PFSK-1 (cell line): ENCODE results near the gene CXorf51B. TPM values are rescaled to one million over a fixed set of nuclear protein-coding genes. Genes with fewer than 3 reads are reported as not detected.
"Not testable (repeated sequence)": the region's sequence is repeated elsewhere in the genome, so short reads cannot be mapped to it uniquely, and the experiment has no call there.

Source experiments
- FOXP2 ChIP-seq: optimal IDR thresholded peaks from 2 replicates; pipeline ENCODE3; 2011; ENCODE audit warnings: borderline replicate concordance, control low read depth, inconsistent platforms; ENCODE audit not compliant: insufficient read depth; ENCODE audit errors: extremely low read length, extremely low read depth
- POLR2AphosphoS5 ChIP-seq: IDR thresholded peaks from 2 replicates; pipeline ENCODE4 v1.6.1; 2012; ENCODE audit warnings: low read depth, mild to moderate bottlenecking, control low read depth, low read length, moderate library complexity
- SIN3A ChIP-seq: IDR thresholded peaks from 2 replicates; pipeline ENCODE4 v1.6.1; 2012; ENCODE audit warnings: mild to moderate bottlenecking, low read length, moderate library complexity, borderline replicate concordance; ENCODE audit not compliant: insufficient read depth
- TAF1 ChIP-seq: IDR thresholded peaks from 2 replicates; pipeline ENCODE4 v1.6.1; 2012; ENCODE audit warnings: low read length, control low read depth, borderline replicate concordance; ENCODE audit not compliant: insufficient read depth
- polyA plus RNA-seq: library from polyadenylated mRNA; unstranded; fragments of >200 nt; gene quantifications from one replicate; pipeline ENCODE4 v1.2.1, GENCODE V29; 2012; ENCODE audit warnings: low read depth, missing spikeins; ENCODE audit not compliant: insufficient read length
- TF ChIP-seq, protein P1 (sequence below), 2 experiments: IDR thresholded peaks; 2 replicates each; pipeline versions ENCODE4 v1.6.1 to v1.8.0; 2011 to 2012; ENCODE audit warnings: low read depth in 2 of 2, low read length in 2 of 2, control low read depth in 1 of 2, inconsistent platforms in 1 of 2, mild to moderate bottlenecking in 1 of 2, moderate library complexity in 1 of 2; ENCODE audit not compliant: insufficient read depth in 1 of 2

Gene CXorf51B
- polyA plus RNA-seq, result not detected

GRCh38 chrX:146809471-146809870 is at the start of gene CXorf51B:
Gene CXorf51B (plus strand): TSS chrX:146809771. CDS start chrX:146809792, 21 bp downstream.
- TF ChIP-seq TAF1, FOXP2, SIN3A: not testable (repeated sequence)

DNA sequence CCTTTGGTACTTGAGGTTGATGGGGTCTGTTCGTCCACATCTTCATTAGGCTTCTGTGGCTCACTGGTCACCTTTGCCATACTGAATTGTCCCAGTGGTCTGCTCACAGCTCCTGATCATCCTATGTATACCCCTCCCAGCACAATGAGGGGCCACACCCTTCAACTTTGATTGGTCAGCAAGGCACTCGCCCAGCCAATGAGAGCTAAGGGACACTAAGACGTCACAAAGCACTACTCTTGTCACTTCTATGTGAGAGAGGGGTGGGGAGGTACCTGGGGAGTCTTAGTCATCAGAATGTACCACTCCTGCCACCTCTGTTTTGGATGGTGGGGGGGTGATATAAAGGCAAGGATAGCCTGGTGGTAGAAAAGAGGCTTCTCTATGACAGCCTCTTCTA is 5.1 kb downstream of the CXorf51B start, which contains the start of gene CXorf51A:
Gene CXorf51A (minus strand): TSS at position 101 of the 400 bp plus-strand sequence. CDS start 21 bp downstream, at position 80.
- TF ChIP-seq SIN3A, TAF1: not testable (repeated sequence)
- TF ChIP-seq, protein P1, sequence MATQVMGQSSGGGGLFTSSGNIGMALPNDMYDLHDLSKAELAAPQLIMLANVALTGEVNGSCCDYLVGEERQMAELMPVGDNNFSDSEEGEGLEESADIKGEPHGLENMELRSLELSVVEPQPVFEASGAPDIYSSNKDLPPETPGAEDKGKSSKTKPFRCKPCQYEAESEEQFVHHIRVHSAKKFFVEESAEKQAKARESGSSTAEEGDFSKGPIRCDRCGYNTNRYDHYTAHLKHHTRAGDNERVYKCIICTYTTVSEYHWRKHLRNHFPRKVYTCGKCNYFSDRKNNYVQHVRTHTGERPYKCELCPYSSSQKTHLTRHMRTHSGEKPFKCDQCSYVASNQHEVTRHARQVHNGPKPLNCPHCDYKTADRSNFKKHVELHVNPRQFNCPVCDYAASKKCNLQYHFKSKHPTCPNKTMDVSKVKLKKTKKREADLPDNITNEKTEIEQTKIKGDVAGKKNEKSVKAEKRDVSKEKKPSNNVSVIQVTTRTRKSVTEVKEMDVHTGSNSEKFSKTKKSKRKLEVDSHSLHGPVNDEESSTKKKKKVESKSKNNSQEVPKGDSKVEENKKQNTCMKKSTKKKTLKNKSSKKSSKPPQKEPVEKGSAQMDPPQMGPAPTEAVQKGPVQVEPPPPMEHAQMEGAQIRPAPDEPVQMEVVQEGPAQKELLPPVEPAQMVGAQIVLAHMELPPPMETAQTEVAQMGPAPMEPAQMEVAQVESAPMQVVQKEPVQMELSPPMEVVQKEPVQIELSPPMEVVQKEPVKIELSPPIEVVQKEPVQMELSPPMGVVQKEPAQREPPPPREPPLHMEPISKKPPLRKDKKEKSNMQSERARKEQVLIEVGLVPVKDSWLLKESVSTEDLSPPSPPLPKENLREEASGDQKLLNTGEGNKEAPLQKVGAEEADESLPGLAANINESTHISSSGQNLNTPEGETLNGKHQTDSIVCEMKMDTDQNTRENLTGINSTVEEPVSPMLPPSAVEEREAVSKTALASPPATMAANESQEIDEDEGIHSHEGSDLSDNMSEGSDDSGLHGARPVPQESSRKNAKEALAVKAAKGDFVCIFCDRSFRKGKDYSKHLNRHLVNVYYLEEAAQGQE (IDR thresholded peaks at IDR 0.05; ENCODE audit: insufficient read depth in 1 of 2, low read depth in 2 of 2, low read length in 2 of 2), result not testable (repeated sequence)

GRCh38 chrX:146831994-146832393 is 22.4 kb downstream of the CXorf51B start:
- TF ChIP-seq POLR2AphosphoS5 (no peak), TAF1 (no peak), FOXP2 (no peak), SIN3A (no peak)
- TF ChIP-seq, protein P1 (IDR thresholded peaks at IDR 0.05; ENCODE audit: insufficient read depth in 1 of 2, low read depth in 2 of 2, low read length in 2 of 2), result no peak

DNA sequence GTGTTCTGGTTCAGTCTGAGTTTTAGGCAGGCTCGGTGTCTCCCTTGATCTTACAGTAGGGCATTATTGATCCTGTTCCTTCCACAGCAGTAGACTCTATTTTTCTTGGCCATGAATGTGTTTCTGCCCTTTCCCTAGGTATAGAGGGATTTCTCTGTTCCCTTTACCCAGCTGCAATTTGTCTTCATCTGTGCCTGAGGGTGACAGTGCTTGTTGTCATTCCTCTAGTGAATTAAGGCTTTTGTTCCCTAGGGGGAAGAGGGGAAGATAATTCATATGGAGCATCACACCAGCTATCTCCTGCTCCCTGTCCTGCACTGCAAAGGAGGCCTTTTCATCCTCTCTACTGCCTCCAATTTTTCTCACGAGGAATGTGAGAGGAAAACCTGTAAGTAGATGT is 44.7 kb downstream of the CXorf51B start:
- TF ChIP-seq, protein P1 (IDR thresholded peaks at IDR 0.05; ENCODE audit: insufficient read depth in 1 of 2, low read depth in 2 of 2, low read length in 2 of 2), result no peak
- TF ChIP-seq FOXP2 (no peak), TAF1 (no peak), SIN3A (no peak), POLR2AphosphoS5 (no peak)
